VCaP (cell line): ENCODE measurements around the gene NXN.

Experiments
- H3K27ac ChIP-seq: fragments of 450-650 bp; 2 replicates; pipeline ENCODE4 v1.5.1; 2017
- CTCF ChIP-seq: fragments of 450-650 bp; conservative IDR thresholded peaks from 2 replicates; pipeline ENCODE4 v1.5.1; 2017; ENCODE audit warnings: mild to moderate bottlenecking, moderate library complexity

Gene NXN

GRCh38 chr17:968812-969730 lies 10.5 kb downstream of the NXN start:
- H3K27ac ChIP-seq = no peak overlapping the region
- no peak for TF ChIP-seq CTCF

- TF ChIP-seq CTCF = no peak
- H3K27ac ChIP-seq = no peak overlapping the region
Measured at GRCh38 chr17:967122-967521, 12.5 kb downstream of the NXN start.

- no peak overlapping the region for H3K27ac ChIP-seq
- TF ChIP-seq CTCF = no peak
Measured at GRCh38 chr17:965311-965989, 14.1 kb downstream of the NXN start.

GRCh38 chr17:964876-965275 lies 14.7 kb downstream of the NXN start:
- no peak for TF ChIP-seq CTCF
- no peak overlapping the region for H3K27ac ChIP-seq

- no peak overlapping the region for H3K27ac ChIP-seq
- no peak for TF ChIP-seq CTCF
Measured at GRCh38 chr17:962670-963069, 16.9 kb downstream of the NXN start.

- no peak for TF ChIP-seq CTCF
- no peak overlapping the region for H3K27ac ChIP-seq
Measured at GRCh38 chr17:962166-962565, 17.4 kb downstream of the NXN start.

GRCh38 chr17:958712-959451 lies 20.7 kb downstream of the NXN start:
- TF ChIP-seq CTCF = no peak
- no peak overlapping the region for H3K27ac ChIP-seq
